ES-I3 (cell line): Measurements from ENCODE around the gene SH2D4B.

Source experiments
- H3K36me3 ChIP-seq: 2 replicates; pipeline ENCODE4 v1.6.1; 2013; ENCODE audit warnings: mild to moderate bottlenecking, low read length, control low read depth, moderate library complexity; ENCODE audit not compliant: insufficient read depth
- H3K4me1 ChIP-seq: 2 replicates; pipeline ENCODE4 v1.6.1; 2013; ENCODE audit warnings: mild to moderate bottlenecking, control low read depth, low read length; ENCODE audit not compliant: insufficient read depth
- H3K9ac ChIP-seq: 2 replicates; pipeline ENCODE4 v1.6.1; 2013; ENCODE audit warnings: low read depth, mild to moderate bottlenecking, low read length, moderate library complexity
- H3K9me3 ChIP-seq: 2 replicates; pipeline ENCODE4 v1.6.1; 2013; ENCODE audit warnings: mild to moderate bottlenecking, low read length, moderate library complexity; ENCODE audit not compliant: control insufficient read depth, insufficient read depth

The SH2D4B gene

GRCh38 chr10:80660266-80660665 lies 122.6 kb downstream of the SH2D4B start:
- H3K4me1 ChIP-seq: 0 out of 2 replicates have a peak, but pooled peaks cover 4% of the 10 kb centered on the region
- no peak overlapping the region for H3K9ac ChIP-seq
- no peaks in the 10 kb centered on the region for H3K9me3 ChIP-seq
- no peaks in the 10 kb centered on the region for H3K36me3 ChIP-seq

GRCh38 chr10:80660736-80661135 lies 123.0 kb downstream of the SH2D4B start:
- Histone ChIP-seq H3K9ac (no peak overlapping the region), H3K36me3 (no peaks in the 10 kb centered on the region), H3K4me1 (0 out of 2 replicates have a peak, but pooled peaks cover 4% of the 10 kb centered on the region), H3K9me3 (no peaks in the 10 kb centered on the region)

GRCh38 chr10:80661526-80661925 lies 123.8 kb downstream of the SH2D4B start:
- Histone ChIP-seq H3K9ac (no peak overlapping the region), H3K36me3 (no peaks in the 10 kb centered on the region), H3K9me3 (no peaks in the 10 kb centered on the region), H3K4me1 (0 out of 2 replicates have a peak, but pooled peaks cover 4% of the 10 kb centered on the region)

GRCh38 chr10:80662429-80663261 lies 124.9 kb downstream of the SH2D4B start:
- H3K9me3 ChIP-seq: no peaks in the 10 kb centered on the region
- H3K36me3 ChIP-seq: no peaks in the 10 kb centered on the region
- 0 out of 2 replicates have a peak, but pooled peaks cover 4% of the 10 kb centered on the region for H3K4me1 ChIP-seq
- H3K9ac ChIP-seq: peak overlapping the region; percentile 41

GRCh38 chr10:80664071-80664680 lies 126.5 kb downstream of the SH2D4B start:
- Histone ChIP-seq H3K36me3 (no peaks in the 10 kb centered on the region), H3K9me3 (no peaks in the 10 kb centered on the region), H3K4me1 (0 out of 2 replicates have a peak, but pooled peaks cover 4% of the 10 kb centered on the region), H3K9ac (no peak overlapping the region)

- H3K36me3 ChIP-seq: no peaks in the 10 kb centered on the region
- H3K9ac ChIP-seq: no peak overlapping the region
- H3K9me3 ChIP-seq: no peaks in the 10 kb centered on the region
- no peaks in the 10 kb centered on the region for H3K4me1 ChIP-seq
Observed at GRCh38 chr10:80669485-80669884, 131.8 kb downstream of the SH2D4B start.

- no peaks in the 10 kb centered on the region for H3K4me1 ChIP-seq
- no peaks in the 10 kb centered on the region; the same call in 1 of the 2 replicates for H3K9me3 ChIP-seq
- no peak overlapping the region for H3K9ac ChIP-seq
- no peaks in the 10 kb centered on the region for H3K36me3 ChIP-seq
Observed at GRCh38 chr10:80670774-80671173, 133.1 kb downstream of the SH2D4B start.

GRCh38 chr10:80671847-80672246 lies 134.1 kb downstream of the SH2D4B start:
- no peaks in the 10 kb centered on the region for H3K4me1 ChIP-seq
- H3K9ac ChIP-seq: no peak overlapping the region
- no peaks in the 10 kb centered on the region for H3K36me3 ChIP-seq
- no peaks in the 10 kb centered on the region; the same call in 1 of the 2 replicates for H3K9me3 ChIP-seq

- Histone ChIP-seq H3K4me1 (no peaks in the 10 kb centered on the region), H3K9ac (no peak overlapping the region), H3K36me3 (no peaks in the 10 kb centered on the region), H3K9me3 (no peaks in the 10 kb centered on the region; the same call in 1 of the 2 replicates)
Observed at GRCh38 chr10:80672613-80673012, 134.9 kb downstream of the SH2D4B start.

GRCh38 chr10:80674809-80675208 lies 137.1 kb downstream of the SH2D4B start:
- Histone ChIP-seq H3K9me3 (no peaks in the 10 kb centered on the region; the same call in 1 of the 2 replicates), H3K9ac (no peak overlapping the region), H3K4me1 (no peaks in the 10 kb centered on the region), H3K36me3 (no peaks in the 10 kb centered on the region)

- Histone ChIP-seq H3K4me1 (no peaks in the 10 kb centered on the region), H3K36me3 (no peaks in the 10 kb centered on the region), H3K9me3 (no peaks in the 10 kb centered on the region), H3K9ac (no peak overlapping the region)
Observed at GRCh38 chr10:80681142-80681541, 143.4 kb downstream of the SH2D4B start.

- H3K36me3 ChIP-seq: no peaks in the 10 kb centered on the region
- H3K9ac ChIP-seq: no peak overlapping the region
- no peaks in the 10 kb centered on the region for H3K4me1 ChIP-seq
- no peaks in the 10 kb centered on the region for H3K9me3 ChIP-seq
Observed at GRCh38 chr10:80684259-80684658, 146.6 kb downstream of the SH2D4B start.

GRCh38 chr10:80685355-80685754 lies 147.7 kb downstream of the SH2D4B start:
- Histone ChIP-seq H3K36me3 (no peaks in the 10 kb centered on the region), H3K4me1 (no peaks in the 10 kb centered on the region), H3K9ac (no peak overlapping the region), H3K9me3 (no peaks in the 10 kb centered on the region)

- Histone ChIP-seq H3K9ac (no peak overlapping the region), H3K36me3 (no peaks in the 10 kb centered on the region), H3K9me3 (no peaks in the 10 kb centered on the region), H3K4me1 (no peaks in the 10 kb centered on the region)
Observed at GRCh38 chr10:80686734-80687475, 149.2 kb downstream of the SH2D4B start.
